CD4-positive, alpha-beta memory T cell (primary cell): ENCODE results near the gene PBRM1. TPM values are rescaled to one million over a fixed set of nuclear protein-coding genes. Genes with fewer than 3 reads are reported as not detected.
A peak's percentile ranks its signal among the peaks of the same experiment; 100 is the strongest.

Source experiments
- CTCF ChIA-PET: fragments of 350-600 bp; sonication (Branson Sonifier 250); formaldehyde crosslinking; loops from one replicate; lab custom pipeline; 2021; ENCODE audit warnings: inconsistent platforms; ENCODE audit not compliant: partially characterized antibody; lab: Charles Lee
- POLR2A ChIA-PET: fragments of 350-600 bp; sonication (Branson Sonifier 250); formaldehyde crosslinking; loops from one replicate; lab custom pipeline; 2021; ENCODE audit not compliant: partially characterized antibody; lab: Charles Lee
- DNase-seq, 5 donors: peaks; one replicate each; pipeline versions ENCODE4 v3.0.0 to v3.0.0-alpha.2; 2020 to 2022; ENCODE audit warnings: mixed read lengths in 1 of 5
- H3K27ac ChIP-seq: one replicate; pipeline ENCODE4 v1.7.0; 2013; ENCODE audit warnings: low read depth, low read length
- H3K27me3 ChIP-seq: 2 replicates; pipeline ENCODE4 v1.7.0; 2013; ENCODE audit warnings: mild to moderate bottlenecking, low read length, moderate library complexity; ENCODE audit not compliant: insufficient read depth
- H3K36me3 ChIP-seq: 2 replicates; pipeline ENCODE4 v1.7.0; 2013; ENCODE audit warnings: mild to moderate bottlenecking, low read length, moderate library complexity; ENCODE audit not compliant: insufficient read depth
- H3K4me1 ChIP-seq: 2 replicates; pipeline ENCODE4 v1.7.0; 2013; ENCODE audit warnings: mild to moderate bottlenecking, low read length, moderate library complexity; ENCODE audit not compliant: insufficient read depth
- H3K4me3 ChIP-seq, 2 donors: one replicate each; pipeline ENCODE4 v1.7.0; 2013; ENCODE audit warnings: low read length in 2 of 2, mild to moderate bottlenecking in 1 of 2
- H3K9me3 ChIP-seq, 2 donors: one replicate each; pipeline ENCODE4 v1.7.0; 2013; ENCODE audit warnings: low read length in 2 of 2, control low read depth in 1 of 2; ENCODE audit not compliant: control insufficient read depth in 1 of 2
- H3K27ac Mint-ChIP-seq, 7 donors: one replicate each; pipeline ENCODE4 v1.8.0; 2020 to 2021; ENCODE audit warnings: mixed read lengths in 7 of 7, mild to moderate bottlenecking in 6 of 7, inconsistent platforms in 3 of 7, moderate library complexity in 3 of 7
- H3K27me3 Mint-ChIP-seq, 2 donors: one replicate each; pipeline ENCODE4 v1.8.0; 2020 to 2021; ENCODE audit warnings: mixed read lengths in 2 of 2
- H3K36me3 Mint-ChIP-seq, 2 donors: one replicate each; pipeline ENCODE4 v1.8.0; 2020 to 2021; ENCODE audit warnings: mixed read lengths in 2 of 2, inconsistent platforms in 1 of 2, mild to moderate bottlenecking in 1 of 2
- H3K4me1 Mint-ChIP-seq, 4 donors: one replicate each; pipeline ENCODE4 v1.8.0; 2020 to 2021; ENCODE audit warnings: mixed read lengths in 4 of 4, mild to moderate bottlenecking in 1 of 4
- H3K4me3 Mint-ChIP-seq, 8 donors: one replicate each; pipeline ENCODE4 v1.8.0; 2020 to 2021; ENCODE audit warnings: mixed read lengths in 8 of 8, mild to moderate bottlenecking in 7 of 8, moderate library complexity in 6 of 8, inconsistent platforms in 3 of 8
- H3K9me3 Mint-ChIP-seq, 8 donors: one replicate each; pipeline ENCODE4 v1.8.0; 2020 to 2021; ENCODE audit warnings: mixed read lengths in 8 of 8, mild to moderate bottlenecking in 5 of 8, inconsistent platforms in 3 of 8, moderate library complexity in 1 of 8
- intact Hi-C: fragments of 100-400 bp; cut with micrococcal nuclease; formaldehyde crosslinking; loops from one replicate; pipeline ENCODE4 v1.15.1; 2023
- polyA plus RNA-seq, 2 donors: library from polyadenylated mRNA; unstranded; fragments of 300-500 nt; fragmentation: Illumina TruSeq; gene quantifications; one replicate each; pipeline ENCODE4 v1.2.3, GENCODE V29; 2021
- total RNA-seq, 2 experiments: library from RNA; stranded (reverse); gene quantifications; one replicate each; pipeline ENCODE4 v1.2.3, GENCODE V29; 2021

Gene PBRM1
- total and polyA plus RNA-seq, 4 experiments from 2014 or later, result 67.9 to 91.6 (median 76.3) TPM

DNA sequence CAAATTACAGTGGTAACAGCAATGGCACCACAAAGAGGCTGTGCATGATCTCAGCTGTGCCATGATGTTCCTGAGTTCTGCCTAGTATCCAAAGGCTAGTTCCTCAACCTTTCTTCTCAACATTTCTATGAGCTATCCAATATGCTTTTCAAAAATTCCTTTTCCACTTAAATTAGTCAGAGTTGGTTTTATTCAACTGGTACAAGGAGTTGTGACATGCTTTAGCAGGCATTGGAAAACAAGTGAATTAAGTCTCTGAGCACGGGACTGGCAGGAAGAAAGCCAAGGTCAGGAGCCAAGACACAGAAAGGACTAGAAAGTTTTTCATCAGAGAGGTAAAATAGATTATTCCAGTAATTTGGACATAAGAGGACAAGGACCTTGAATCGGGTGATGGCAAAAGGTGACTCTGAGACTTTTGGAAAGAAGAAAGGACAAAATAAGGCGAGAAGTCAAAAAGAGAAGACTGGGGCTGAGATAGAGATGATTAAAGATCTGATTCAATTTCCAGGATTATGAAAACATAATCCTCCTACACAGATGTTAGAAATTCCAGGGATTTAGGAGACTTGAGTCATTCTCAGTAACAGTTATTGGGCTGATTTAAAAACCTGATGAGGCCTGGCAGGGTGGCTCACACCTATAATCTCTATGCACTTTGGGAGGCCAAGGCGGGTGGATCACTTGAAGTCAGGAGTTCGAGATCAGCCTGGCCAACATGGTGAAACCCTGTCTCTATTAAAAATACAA lies 36.1 kb downstream of the PBRM1 start:
- H3K27ac Mint-ChIP-seq, result peak overlapping the region in 1 of 7 donors; percentile 19
- intact Hi-C loops, result no loop called here
- Histone ChIP-seq H3K4me3 (no peak overlapping the region), H3K27me3 (no peaks in the 10 kb centered on the region), H3K36me3 (peaks cover 37% of the 10 kb centered on the region), H3K27ac (no peak overlapping the region), H3K4me1 (no peaks in the 10 kb centered on the region), H3K9me3 (no peaks in the 10 kb centered on the region)
- POLR2A ChIA-PET, result interaction anchor here (0.8 kb wide), 1 partner anchor 56 kb away, joined by 3 read pairs; the partner anchor contains the start of genes GLT8D1 and SPCS1
- CTCF ChIA-PET, result interaction anchor here (1.2 kb wide), 1 partner anchor 23 kb away, joined by 3 read pairs; no protein-coding TSS in a partner anchor
- no peak for DNase-seq
- no peaks in the 10 kb centered on the region for H3K9me3 Mint-ChIP-seq
- peaks cover 63 to 75% of the 10 kb centered on the region in 2 donors for H3K36me3 Mint-ChIP-seq
- H3K4me3 Mint-ChIP-seq, result peak overlapping the region in 1 of 8 donors; percentile 49
- no peaks in the 10 kb centered on the region for H3K27me3 Mint-ChIP-seq
- peaks cover 0 to 4% (median 4%) of the 10 kb centered on the region in 4 donors for H3K4me1 Mint-ChIP-seq

DNA sequence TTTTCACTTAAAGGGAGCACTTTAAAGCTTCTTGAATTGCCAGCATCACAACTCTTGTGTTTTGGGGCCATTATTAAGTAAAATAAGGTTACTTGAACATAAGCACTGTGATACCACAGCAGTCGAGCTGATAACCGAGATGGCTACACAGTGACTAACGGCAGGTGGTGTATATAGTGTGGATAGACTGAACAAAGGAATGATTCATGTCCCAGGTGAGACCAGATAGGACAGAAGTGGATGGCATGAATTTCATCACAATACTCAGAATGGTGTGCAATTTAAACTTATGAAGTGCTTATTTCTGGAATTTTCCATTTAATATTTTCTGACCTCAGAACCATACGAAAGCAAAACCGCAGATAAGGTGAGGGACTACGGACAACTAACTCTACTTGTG lies 40.2 kb downstream of the PBRM1 start:
- Mint-ChIP-seq H3K27ac (no peak overlapping the region), H3K4me3 (no peak overlapping the region), H3K36me3 (peaks cover 61 to 71% of the 10 kb centered on the region in 2 donors), H3K4me1 (peaks cover 0 to 4% (median 3%) of the 10 kb centered on the region in 4 donors), H3K27me3 (no peaks in the 10 kb centered on the region), H3K9me3 (no peaks in the 10 kb centered on the region)
- Histone ChIP-seq H3K4me3 (no peak overlapping the region), H3K4me1 (no peaks in the 10 kb centered on the region), H3K36me3 (peaks cover 41% of the 10 kb centered on the region), H3K27ac (no peak overlapping the region), H3K27me3 (no peaks in the 10 kb centered on the region), H3K9me3 (no peaks in the 10 kb centered on the region)
- CTCF ChIA-PET, result no interaction called here
- intact Hi-C loops, result no loop called here
- POLR2A ChIA-PET, result no interaction called here
- DNase-seq, result no peak

DNA sequence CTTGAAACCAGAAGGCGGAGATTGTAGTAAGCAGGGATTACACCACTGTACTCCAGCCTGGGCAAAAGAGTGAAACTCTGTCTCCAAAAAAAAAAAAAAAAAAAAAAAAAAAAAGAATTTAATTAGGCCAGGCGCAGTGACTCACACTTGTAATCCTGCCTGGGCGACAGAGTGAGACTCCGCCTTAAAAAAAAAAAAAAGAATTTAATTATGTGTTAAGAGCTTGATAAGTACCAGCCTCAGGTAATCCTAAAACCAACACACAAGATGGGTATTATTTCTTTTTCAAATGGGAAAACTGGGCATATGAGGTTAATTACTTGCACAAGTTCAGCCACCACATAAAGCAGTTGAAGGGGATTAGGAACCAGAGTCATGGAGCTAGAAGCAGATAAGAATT lies 49.0 kb downstream of the PBRM1 start:
- no peaks in the 10 kb centered on the region for H3K9me3 Mint-ChIP-seq
- H3K36me3 ChIP-seq, result peaks cover 36% of the 10 kb centered on the region
- no peaks in the 10 kb centered on the region for H3K27me3 Mint-ChIP-seq
- no peak overlapping the region for H3K4me3 ChIP-seq
- ChIA-PET POLR2A (no interaction called here), CTCF (no interaction called here)
- H3K36me3 Mint-ChIP-seq, result peaks cover 34 to 62% of the 10 kb centered on the region in 2 donors
- intact Hi-C loops, result no loop called here
- peaks cover 0 to 5% (median 0%) of the 10 kb centered on the region in 4 donors for H3K4me1 Mint-ChIP-seq
- no peak for DNase-seq
- no peak overlapping the region for H3K4me3 Mint-ChIP-seq
- no peak overlapping the region for H3K27ac ChIP-seq
- H3K27me3 ChIP-seq, result no peaks in the 10 kb centered on the region
- H3K4me1 ChIP-seq, result no peaks in the 10 kb centered on the region
- no peak overlapping the region for H3K27ac Mint-ChIP-seq
- no peaks in the 10 kb centered on the region for H3K9me3 ChIP-seq

DNA sequence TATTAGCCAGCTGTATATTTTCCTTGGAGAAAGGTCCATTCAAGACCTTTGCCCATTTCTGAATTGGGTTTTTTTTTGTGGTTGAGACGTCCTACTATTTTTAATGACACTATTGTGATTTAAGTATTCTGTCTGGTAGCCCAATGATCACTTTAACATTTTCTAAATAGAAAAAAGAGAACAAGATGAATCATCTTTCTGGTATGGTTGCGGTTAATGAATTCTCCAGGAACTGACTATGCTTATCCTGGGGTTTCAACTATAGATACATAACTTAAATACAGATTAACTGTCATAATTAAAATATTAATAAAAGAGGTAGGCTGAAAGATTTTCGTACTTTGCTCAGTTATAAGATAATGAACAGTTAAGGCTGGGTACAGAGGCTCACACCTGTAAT lies 51.9 kb downstream of the PBRM1 start:
- H3K4me1 Mint-ChIP-seq, result peaks cover 0 to 5% (median 0%) of the 10 kb centered on the region in 4 donors
- H3K4me3 Mint-ChIP-seq, result no peak overlapping the region
- no peak overlapping the region for H3K27ac ChIP-seq
- peaks cover 19 to 52% of the 10 kb centered on the region in 2 donors for H3K36me3 Mint-ChIP-seq
- no peaks in the 10 kb centered on the region for H3K27me3 Mint-ChIP-seq
- ChIA-PET CTCF (no interaction called here), POLR2A (no interaction called here)
- intact Hi-C loops, result no loop called here
- no peaks in the 10 kb centered on the region for H3K27me3 ChIP-seq
- H3K4me3 ChIP-seq, result no peak overlapping the region
- no peak overlapping the region for H3K27ac Mint-ChIP-seq
- no peaks in the 10 kb centered on the region for H3K9me3 ChIP-seq
- H3K36me3 ChIP-seq, result peaks cover 25% of the 10 kb centered on the region
- no peaks in the 10 kb centered on the region for H3K9me3 Mint-ChIP-seq
- no peaks in the 10 kb centered on the region for H3K4me1 ChIP-seq
- no peak for DNase-seq

DNA sequence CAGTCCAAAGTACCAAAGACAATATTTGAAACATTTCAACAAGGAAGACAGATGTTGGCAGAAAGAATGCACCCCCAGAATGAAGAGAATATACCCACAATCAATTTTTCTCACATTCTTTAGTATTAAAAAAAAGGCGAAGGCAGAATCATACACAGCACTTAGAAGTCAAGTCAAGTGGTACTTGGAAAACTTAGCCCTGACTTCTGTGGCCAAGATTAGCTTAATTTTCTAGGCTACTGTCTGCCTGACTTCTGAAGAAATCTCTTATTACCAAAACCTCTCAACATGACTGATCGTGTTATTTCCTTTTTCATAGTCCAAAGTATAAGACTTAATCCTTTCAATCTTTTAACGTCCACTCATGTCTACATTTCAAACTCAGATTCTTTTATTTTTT lies 60.7 kb downstream of the PBRM1 start:
- intact Hi-C loops, result no loop called here
- Histone ChIP-seq H3K27ac (no peak overlapping the region), H3K4me3 (no peak overlapping the region), H3K36me3 (peaks cover 32% of the 10 kb centered on the region), H3K9me3 (no peaks in the 10 kb centered on the region), H3K27me3 (no peaks in the 10 kb centered on the region), H3K4me1 (peaks cover 11% of the 10 kb centered on the region)
- Mint-ChIP-seq H3K4me1 (peaks cover 18 to 32% (median 27%) of the 10 kb centered on the region in 4 donors), H3K9me3 (no peaks in the 10 kb centered on the region), H3K36me3 (peaks cover 45 to 59% of the 10 kb centered on the region in 2 donors), H3K4me3 (no peak overlapping the region), H3K27ac (peak overlapping the region in 3 of 7 donors; percentile 29 to 81 (median 35)), H3K27me3 (no peaks in the 10 kb centered on the region)
- ChIA-PET CTCF (no interaction called here), POLR2A (no interaction called here)
- no peak for DNase-seq

DNA sequence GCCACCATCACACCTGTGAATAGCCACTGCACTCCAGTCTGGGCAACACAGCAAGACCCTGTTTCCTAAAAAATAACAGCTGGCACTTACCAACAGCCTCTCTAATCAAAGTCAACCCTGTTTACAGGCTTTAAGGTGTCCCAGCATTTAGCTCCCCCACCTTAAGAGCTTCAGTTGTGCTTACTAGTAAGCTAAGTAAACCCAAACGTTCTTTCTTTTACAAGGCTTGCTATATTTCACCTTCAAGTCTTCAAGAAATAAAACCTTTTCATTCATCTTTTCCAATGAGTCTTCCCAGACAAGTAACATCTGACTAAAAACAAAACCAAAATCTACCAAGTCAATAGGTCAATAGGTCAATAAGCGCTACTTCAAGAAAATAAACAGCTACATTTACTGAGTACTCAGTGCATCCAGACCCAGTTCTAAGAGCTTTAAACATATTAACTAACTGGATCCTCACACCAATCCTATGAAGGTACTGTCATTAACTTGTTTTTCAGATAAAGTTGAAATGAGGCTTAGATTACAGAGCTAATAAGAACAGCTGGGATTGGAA lies 62.4 kb downstream of the PBRM1 start:
- peaks cover 49 to 51% of the 10 kb centered on the region in 2 donors for H3K36me3 Mint-ChIP-seq
- intact Hi-C loops, result no loop called here
- H3K4me1 Mint-ChIP-seq, result peaks cover 22 to 38% (median 32%) of the 10 kb centered on the region in 4 donors
- no peaks in the 10 kb centered on the region for H3K9me3 Mint-ChIP-seq
- peak overlapping the region in 2 of 7 donors; percentile 3 to 34 for H3K27ac Mint-ChIP-seq
- H3K27me3 Mint-ChIP-seq, result no peaks in the 10 kb centered on the region
- H3K4me3 Mint-ChIP-seq, result no peak overlapping the region
- peaks cover 20% of the 10 kb centered on the region for H3K36me3 ChIP-seq
- ChIA-PET POLR2A (no interaction called here), CTCF (interaction anchor here (0.7 kb wide), 1 partner anchor 13 kb away, joined by 3 read pairs; no protein-coding TSS in a partner anchor)
- no peaks in the 10 kb centered on the region for H3K9me3 ChIP-seq
- H3K27ac ChIP-seq, result no peak overlapping the region
- no peak for DNase-seq
- H3K27me3 ChIP-seq, result no peaks in the 10 kb centered on the region
- peaks cover 16% of the 10 kb centered on the region for H3K4me1 ChIP-seq
- no peak overlapping the region for H3K4me3 ChIP-seq

DNA sequence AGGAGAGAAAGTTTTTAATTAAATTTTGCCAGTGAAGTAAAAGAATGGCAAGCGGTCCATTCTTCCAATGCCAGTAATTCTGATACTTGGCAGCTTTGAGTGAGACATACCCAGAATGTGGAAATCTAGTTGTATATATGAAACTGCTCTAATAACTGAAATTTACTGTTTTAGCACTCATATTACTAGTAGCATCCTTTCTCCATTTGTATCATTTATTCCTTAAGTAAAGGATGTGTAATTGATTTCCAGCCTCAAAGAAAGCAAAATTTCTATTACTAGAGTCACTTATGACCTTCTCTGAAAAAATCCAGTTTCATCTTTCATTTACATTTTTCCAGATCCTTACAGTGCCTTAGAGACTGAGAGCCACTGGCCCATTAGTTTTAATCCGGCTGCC lies 65.1 kb downstream of the PBRM1 start:
- no peaks in the 10 kb centered on the region for H3K27me3 ChIP-seq
- Mint-ChIP-seq H3K4me3 (peak overlapping the region in 1 of 8 donors; percentile 21), H3K36me3 (peaks cover 53 to 56% of the 10 kb centered on the region in 2 donors), H3K27me3 (no peaks in the 10 kb centered on the region), H3K9me3 (no peaks in the 10 kb centered on the region), H3K27ac (peak overlapping the region in 5 of 7 donors; percentile 0 to 82 (median 37)), H3K4me1 (peaks cover 22 to 35% (median 28%) of the 10 kb centered on the region in 4 donors)
- CTCF ChIA-PET, result no interaction called here
- peaks cover 16% of the 10 kb centered on the region for H3K36me3 ChIP-seq
- POLR2A ChIA-PET, result no interaction called here
- no peaks in the 10 kb centered on the region for H3K9me3 ChIP-seq
- no peak for DNase-seq
- H3K4me3 ChIP-seq, result no peak overlapping the region
- H3K4me1 ChIP-seq, result peaks cover 16% of the 10 kb centered on the region
- H3K27ac ChIP-seq, result no peak overlapping the region
- intact Hi-C loops, result no loop called here
